Gastrocnemius medialis (tissue), 4 donors: ENCODE data around the gene DIPK1A. TPM values are rescaled to one million over a fixed set of nuclear protein-coding genes. Genes with fewer than 3 reads are reported as not detected.
"Not testable (repeated sequence)": the region's sequence is repeated elsewhere in the genome, so short reads cannot be mapped to it uniquely, and the experiment has no call there.

Source experiments
- ATAC-seq, 2 donors: fragments of 150-250 bp; one replicate each; pipeline ENCODE4 v1.9.1; 2016
- DNase-seq, 2 donors: peaks; one replicate each; pipeline ENCODE4 v3.0.0-alpha.2; 2019
- H3K27ac ChIP-seq, 4 donors: fragments of 200-600 bp; sonication (generic); 1 replicate in 1 of 4; 2 replicates in 3 of 4; pipeline ENCODE4 v1.5.1; 2016 to 2018; ENCODE audit warnings: mild to moderate bottlenecking in 2 of 4, moderate library complexity in 1 of 4
- H3K27me3 ChIP-seq, 3 donors: fragments of 200-600 bp; sonication (generic) in 2 of 3; 1 replicate in 1 of 3; 2 replicates in 2 of 3; pipeline versions ENCODE4 v1.5.1 to v1.6.0; 2016 to 2019; ENCODE audit warnings: mild to moderate bottlenecking in 1 of 3, moderate library complexity in 1 of 3
- H3K36me3 ChIP-seq, 2 donors: fragments of 200-600 bp; sonication (generic) in 1 of 2; one replicate each; pipeline ENCODE4 v1.5.1; 2017 to 2018
- H3K4me1 ChIP-seq, 2 donors: fragments of 200-600 bp; sonication (generic) in 1 of 2; one replicate each; pipeline ENCODE4 v1.5.1; 2016 to 2017; ENCODE audit warnings: mild to moderate bottlenecking in 2 of 2
- H3K4me3 ChIP-seq, 4 donors: fragments of 200-600 bp; sonication (generic) in 3 of 4; 1 replicate in 1 of 4; 2 replicates in 3 of 4; pipeline ENCODE4 v1.5.1; 2016 to 2019; ENCODE audit warnings: mild to moderate bottlenecking in 2 of 4
- H3K9me3 ChIP-seq, 3 donors: fragments of 200-600 bp; sonication (generic) in 2 of 3; 1 replicate in 1 of 3; 2 replicates in 2 of 3; pipeline ENCODE4 v1.5.1; 2016 to 2019
- POLR2A ChIP-seq, 2 donors: fragments of 450-650 bp; IDR thresholded peaks; one replicate each; pipeline ENCODE4 v1.6.1; 2017; ENCODE audit warnings: antibody characterized with exemption in 2 of 2, mild to moderate bottlenecking in 2 of 2, moderate library complexity in 2 of 2
- in situ Hi-C, 4 donors: fragments of 200-750 bp; cut with MboI; loops; one replicate each; pipeline versions ENCODE4 v1.15.0 to v1.8.0; 2017; ENCODE audit warnings: low sequenced_read_pairs in 4 of 4
- intact Hi-C: fragments of 100-400 bp; cut with DNase I; formaldehyde crosslinking; loops from one replicate; pipeline ENCODE4 v1.15.1; 2023; ENCODE audit warnings: low total_unique reads
- total RNA-seq, 4 donors: library from RNA; depleted of rRNA; stranded (reverse); fragments of >200 nt; gene quantifications; one replicate each; pipeline versions ENCODE4 v1.1.0 to v1.2.3, GENCODE V29; 2016
- TF ChIP-seq, protein P1 (sequence below), 5 experiments: fragments of 450-650 bp in 3 of 5; fragments of 200-600 bp in 2 of 5; sonication (generic) in 2 of 5; IDR thresholded peaks in 4 of 5; conservative IDR thresholded peaks in 1 of 5; 1 replicate in 4 of 5; 2 replicates in 1 of 5; pipeline ENCODE4 v1.5.1; 2016 to 2019; ENCODE audit warnings: antibody characterized with exemption in 5 of 5, mild to moderate bottlenecking in 3 of 5, moderate library complexity in 3 of 5

Gene DIPK1A
- total RNA-seq, 4 donors from 2014 or later, result 3.3 to 9.2 (median 4.7) TPM

DNA sequence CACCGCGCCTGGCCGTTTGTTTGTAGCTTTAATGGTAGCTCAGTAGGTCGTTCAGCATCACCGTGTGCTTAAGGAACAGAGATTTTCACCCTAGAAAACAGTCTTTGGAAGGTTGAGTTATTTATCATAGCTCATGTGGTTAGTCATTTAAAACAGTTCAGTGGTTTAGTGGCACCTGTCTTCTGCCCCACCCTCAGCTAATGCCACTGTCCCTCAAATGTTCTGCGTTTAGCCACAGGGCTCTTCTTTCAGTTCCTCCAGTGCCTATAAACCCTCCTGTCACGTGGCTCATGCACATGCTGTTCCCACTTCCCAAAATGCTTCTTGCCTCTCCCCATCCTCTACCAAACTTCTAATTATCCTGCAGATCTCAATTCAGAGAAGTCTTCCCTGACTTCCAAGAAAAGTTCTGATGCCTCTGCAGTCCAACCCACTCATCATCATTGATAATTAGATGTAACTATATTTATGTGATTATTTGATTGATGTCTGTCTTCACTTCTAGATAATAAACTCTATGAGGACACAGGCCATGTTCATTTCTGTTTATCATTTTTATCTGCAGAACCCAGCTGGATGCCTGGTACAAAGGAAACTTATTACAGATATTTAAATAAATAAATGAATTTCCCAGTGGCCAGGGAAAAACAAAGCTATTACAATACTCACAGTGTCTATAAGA is 14.4 kb upstream of the DIPK1A start:
- DNase-seq, result peak; percentile 10 to 34
- H3K9me3 ChIP-seq, result no peaks in the 10 kb centered on the region
- H3K27me3 ChIP-seq, result no peaks in the 10 kb centered on the region
- in situ Hi-C loops (no loop called here), intact Hi-C loops (no loop called here)
- no peak overlapping the region for H3K4me3 ChIP-seq
- H3K27ac ChIP-seq, result no peak overlapping the region
- peak; percentile 47 to 57 for ATAC-seq
- TF ChIP-seq, protein P1, sequence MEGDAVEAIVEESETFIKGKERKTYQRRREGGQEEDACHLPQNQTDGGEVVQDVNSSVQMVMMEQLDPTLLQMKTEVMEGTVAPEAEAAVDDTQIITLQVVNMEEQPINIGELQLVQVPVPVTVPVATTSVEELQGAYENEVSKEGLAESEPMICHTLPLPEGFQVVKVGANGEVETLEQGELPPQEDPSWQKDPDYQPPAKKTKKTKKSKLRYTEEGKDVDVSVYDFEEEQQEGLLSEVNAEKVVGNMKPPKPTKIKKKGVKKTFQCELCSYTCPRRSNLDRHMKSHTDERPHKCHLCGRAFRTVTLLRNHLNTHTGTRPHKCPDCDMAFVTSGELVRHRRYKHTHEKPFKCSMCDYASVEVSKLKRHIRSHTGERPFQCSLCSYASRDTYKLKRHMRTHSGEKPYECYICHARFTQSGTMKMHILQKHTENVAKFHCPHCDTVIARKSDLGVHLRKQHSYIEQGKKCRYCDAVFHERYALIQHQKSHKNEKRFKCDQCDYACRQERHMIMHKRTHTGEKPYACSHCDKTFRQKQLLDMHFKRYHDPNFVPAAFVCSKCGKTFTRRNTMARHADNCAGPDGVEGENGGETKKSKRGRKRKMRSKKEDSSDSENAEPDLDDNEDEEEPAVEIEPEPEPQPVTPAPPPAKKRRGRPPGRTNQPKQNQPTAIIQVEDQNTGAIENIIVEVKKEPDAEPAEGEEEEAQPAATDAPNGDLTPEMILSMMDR (IDR thresholded peaks at IDR 0.05 in 4 of 5, conservative IDR thresholded peaks at IDR 0.05 in 1 of 5), result no peak
- no peak for TF ChIP-seq POLR2A (IDR thresholded peaks at IDR 0.05)
- peaks cover 7 to 18% of the 10 kb centered on the region in 2 donors for H3K4me1 ChIP-seq
- no peaks in the 10 kb centered on the region for H3K36me3 ChIP-seq

DNA sequence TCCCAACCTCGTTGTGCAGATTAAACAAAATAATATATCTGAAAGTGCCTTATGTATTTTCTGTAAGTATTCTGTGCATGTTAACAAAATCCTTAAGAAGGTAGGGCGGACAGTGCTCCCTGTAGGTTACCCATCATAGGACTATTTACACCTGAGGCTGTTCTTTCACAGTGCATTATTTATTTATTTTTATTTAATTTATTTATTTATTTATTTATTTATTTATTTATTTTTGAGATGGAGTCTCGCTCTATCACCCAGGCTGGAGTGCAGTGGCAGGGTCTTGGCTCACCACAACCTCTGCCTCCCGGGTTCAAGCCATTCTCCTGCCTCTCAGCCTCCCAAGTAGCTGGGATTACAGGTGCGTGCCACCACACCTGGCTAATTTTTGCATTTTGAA is 12.8 kb upstream of the DIPK1A start:
- H3K4me3 ChIP-seq, H3K9me3 ChIP-seq, ATAC-seq, DNase-seq, H3K27me3 ChIP-seq, in situ Hi-C loops, H3K36me3 ChIP-seq, intact Hi-C loops, H3K27ac ChIP-seq: not testable (repeated sequence)
- peaks cover 7 to 18% of the 10 kb centered on the region in 2 donors for H3K4me1 ChIP-seq

DNA sequence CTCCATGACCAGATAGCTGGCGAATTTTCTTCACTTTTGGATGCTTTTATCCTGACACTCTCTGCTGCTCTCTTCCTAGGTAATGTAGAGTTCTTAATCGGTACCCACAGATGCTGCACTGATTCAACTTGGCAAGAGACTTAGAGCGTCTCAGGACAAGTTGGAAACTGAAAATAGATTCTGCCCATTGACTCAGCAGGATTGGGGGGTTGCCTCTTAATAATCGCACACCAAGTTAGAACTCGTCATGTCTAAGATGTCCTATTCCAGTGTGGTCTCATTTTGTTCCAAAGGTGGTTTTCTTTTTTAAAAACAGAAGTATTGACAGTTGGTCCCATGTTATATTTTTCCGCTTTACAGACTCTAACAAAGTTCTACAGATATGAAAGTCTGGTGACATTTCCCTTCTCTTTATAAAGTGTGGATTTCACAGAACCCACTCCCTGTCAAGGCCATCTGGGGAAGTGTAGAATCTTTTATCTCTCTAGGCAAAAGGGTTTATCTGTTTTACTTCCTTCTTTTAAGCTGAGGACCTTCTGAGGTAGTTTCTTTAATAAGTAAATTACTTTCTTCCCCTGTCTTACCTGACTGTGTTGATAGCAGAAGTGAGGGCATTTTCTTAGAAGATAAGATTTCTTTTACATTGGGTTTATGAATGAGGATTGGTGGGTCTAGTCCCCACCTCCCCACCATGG is 12.1 kb upstream of the DIPK1A start:
- H3K4me3 ChIP-seq, result no peak overlapping the region
- ATAC-seq (peak in 1 of 2 donors; percentile 72), DNase-seq (no peak)
- intact Hi-C loops (no loop called here), in situ Hi-C loops (no loop called here)
- H3K36me3 ChIP-seq, result no peaks in the 10 kb centered on the region
- no peaks in the 10 kb centered on the region for H3K27me3 ChIP-seq
- no peaks in the 10 kb centered on the region for H3K9me3 ChIP-seq
- H3K4me1 ChIP-seq, result peaks cover 7 to 18% of the 10 kb centered on the region in 2 donors
- H3K27ac ChIP-seq, result peak overlapping the region in 3 of 4 donors; percentile 32 to 45 (median 38)
- no peak for TF ChIP-seq POLR2A (IDR thresholded peaks at IDR 0.05)
- TF ChIP-seq, protein P1 (IDR thresholded peaks at IDR 0.05 in 4 of 5, conservative IDR thresholded peaks at IDR 0.05 in 1 of 5), result no peak

DNA sequence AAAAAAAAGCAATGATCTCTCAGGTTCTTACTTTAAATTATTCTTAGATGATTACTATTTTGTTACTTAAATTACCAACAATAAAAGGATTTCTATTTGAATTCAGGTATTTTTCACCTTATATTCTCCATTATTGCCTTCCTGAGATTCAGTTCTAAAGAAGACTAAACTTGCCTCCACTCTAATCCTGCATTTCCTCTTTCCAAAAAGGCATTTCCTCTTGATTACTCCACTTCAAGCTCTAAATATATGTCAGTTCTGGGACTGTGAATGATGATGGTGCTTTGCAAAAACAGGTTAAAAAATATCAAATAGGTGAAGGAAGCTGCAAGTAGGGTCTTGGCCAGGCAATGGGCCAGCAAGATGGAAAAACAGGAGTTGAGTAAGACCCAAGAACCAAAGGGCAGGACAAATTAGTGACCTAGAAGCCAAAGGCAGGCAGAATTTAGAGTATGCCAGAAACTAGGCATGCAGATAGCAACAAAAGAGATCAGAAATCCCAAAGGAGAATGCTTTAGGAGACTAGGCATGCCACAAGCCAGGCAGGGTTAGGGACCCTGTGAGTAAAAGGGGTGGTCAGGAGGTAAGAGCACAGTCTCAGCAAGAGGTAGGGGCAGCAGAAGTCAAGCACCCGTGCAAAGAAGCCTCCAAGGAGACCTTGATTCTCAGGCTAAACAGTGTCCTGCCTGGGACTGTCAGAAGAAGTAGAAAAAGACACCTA is 11.3 kb upstream of the DIPK1A start:
- Histone ChIP-seq H3K9me3 (no peaks in the 10 kb centered on the region), H3K4me3 (no peak overlapping the region), H3K27ac (peak overlapping the region in 1 of 4 donors; percentile 32), H3K4me1 (peaks cover 7 to 18% of the 10 kb centered on the region in 2 donors), H3K27me3 (no peaks in the 10 kb centered on the region), H3K36me3 (no peaks in the 10 kb centered on the region)
- TF ChIP-seq, protein P1 (IDR thresholded peaks at IDR 0.05 in 4 of 5, conservative IDR thresholded peaks at IDR 0.05 in 1 of 5), result no peak
- TF ChIP-seq POLR2A (IDR thresholded peaks at IDR 0.05), result no peak
- ATAC-seq, result no peak
- in situ Hi-C loops (no loop called here), intact Hi-C loops (no loop called here)
- DNase-seq, result no peak

DNA sequence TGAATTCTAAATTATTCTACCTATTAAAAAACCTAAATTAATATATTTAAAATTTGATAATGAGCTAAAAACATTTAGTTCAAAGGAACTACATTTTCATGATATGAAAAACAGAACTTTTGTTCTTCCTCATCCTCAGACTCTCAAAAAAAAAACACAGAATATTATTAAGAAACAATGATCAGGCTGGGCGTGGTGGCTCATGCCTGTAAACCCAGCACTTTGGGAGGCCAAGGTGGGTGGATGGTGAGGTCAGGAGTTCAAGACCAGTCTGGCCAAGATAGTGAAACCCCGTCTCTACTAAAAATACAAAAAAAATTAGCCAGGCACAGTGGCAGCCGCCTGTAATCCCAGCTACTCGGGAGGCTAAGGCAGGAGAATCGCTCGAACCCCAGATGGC is 10.7 kb upstream of the DIPK1A start:
- in situ Hi-C loops, H3K36me3 ChIP-seq, H3K4me3 ChIP-seq, intact Hi-C loops, H3K27me3 ChIP-seq, H3K9me3 ChIP-seq, DNase-seq, H3K27ac ChIP-seq, ATAC-seq: not testable (repeated sequence)
- H3K4me1 ChIP-seq, result peaks cover 7 to 18% of the 10 kb centered on the region in 2 donors
